ENCODE results near the gene TMEM109. TPM values are rescaled to one million over a fixed set of nuclear protein-coding genes. Genes with fewer than 3 reads are reported as not detected.
A peak's percentile ranks its signal among the peaks of the same experiment; 100 is the strongest.

TMEM109 gene
- total RNA-seq, 1 experiment from 2014 or later: 92.9 TPM

- DNase-seq (ENCODE audit: low spot score): no peak
These were observed 27.6 kb downstream of the TMEM109 start for GRCh38 chr11:60941371-60942119.

DNA sequence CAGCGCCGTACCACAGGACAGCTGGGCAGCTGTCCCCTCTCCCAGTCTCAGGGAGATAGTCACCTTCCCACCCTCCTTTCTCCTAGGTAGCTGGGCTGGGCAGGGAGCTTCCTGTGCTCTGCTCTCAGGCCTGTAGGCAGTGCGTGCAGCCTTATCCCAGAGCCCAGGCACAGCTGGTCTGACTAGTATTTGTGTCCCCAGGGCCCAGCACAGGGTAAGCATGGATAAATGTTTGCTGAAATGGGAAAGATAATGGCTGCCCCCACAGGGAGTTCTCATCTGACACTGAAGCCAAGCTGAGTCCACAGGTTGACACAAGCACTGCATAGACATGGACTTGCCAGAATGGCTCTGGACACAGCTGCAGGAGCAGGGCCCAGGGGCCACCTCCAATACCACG is 28.3 kb downstream of the TMEM109 start:
- no peak for DNase-seq (ENCODE audit: low spot score)

DNA sequence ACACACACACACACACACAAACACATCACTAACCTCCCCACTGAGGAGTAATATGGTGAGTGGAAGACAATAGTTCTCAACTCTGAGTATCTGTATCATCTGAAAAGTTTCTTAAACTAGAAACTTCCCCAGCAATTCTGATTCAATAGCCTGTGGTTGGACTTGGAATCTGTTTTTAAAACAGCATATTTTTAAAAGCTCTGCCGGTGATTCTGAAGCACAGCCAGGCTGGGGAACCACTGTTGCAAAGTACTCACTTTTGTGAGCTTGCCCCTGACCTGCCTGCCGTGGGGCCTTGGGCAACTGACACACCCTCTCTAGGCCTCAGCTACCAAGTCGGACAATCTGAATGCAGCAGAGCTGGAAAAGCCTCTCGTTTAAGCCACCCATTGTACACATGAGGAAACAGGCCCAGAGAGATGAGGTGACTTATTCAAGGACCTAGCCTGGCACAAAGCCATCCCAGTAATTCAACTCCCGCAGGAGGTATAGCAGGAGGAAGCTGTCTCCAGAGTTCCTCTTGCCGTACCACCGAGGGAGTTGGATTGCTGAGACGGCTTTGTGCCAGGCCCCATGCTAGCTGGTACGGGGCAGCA is 29.1 kb downstream of the TMEM109 start:
- DNase-seq (ENCODE audit: low spot score): no peak

GRCh38 chr11:60944490-60945294 is 30.7 kb downstream of the TMEM109 start:
- no peak for DNase-seq (ENCODE audit: low spot score)

DNA sequence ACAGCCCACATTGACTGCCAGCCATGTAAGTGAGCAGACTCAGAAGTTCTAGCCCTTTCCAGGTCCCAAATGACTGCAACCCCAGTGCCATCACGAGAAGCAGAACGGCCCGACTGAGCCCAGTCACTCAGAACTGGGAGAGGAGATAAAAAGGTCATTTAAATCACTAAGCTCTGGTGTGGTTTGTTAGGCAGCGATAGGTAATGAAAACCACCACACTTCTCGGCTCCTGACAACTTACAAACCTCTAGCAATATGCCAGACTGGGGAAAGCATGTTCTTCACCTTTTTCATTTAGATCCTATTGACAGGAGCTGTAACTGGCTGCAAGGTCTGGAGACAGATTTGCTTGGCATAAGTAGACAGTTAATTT is 31.3 kb downstream of the TMEM109 start:
- no peak for DNase-seq (ENCODE audit: low spot score)

DNA sequence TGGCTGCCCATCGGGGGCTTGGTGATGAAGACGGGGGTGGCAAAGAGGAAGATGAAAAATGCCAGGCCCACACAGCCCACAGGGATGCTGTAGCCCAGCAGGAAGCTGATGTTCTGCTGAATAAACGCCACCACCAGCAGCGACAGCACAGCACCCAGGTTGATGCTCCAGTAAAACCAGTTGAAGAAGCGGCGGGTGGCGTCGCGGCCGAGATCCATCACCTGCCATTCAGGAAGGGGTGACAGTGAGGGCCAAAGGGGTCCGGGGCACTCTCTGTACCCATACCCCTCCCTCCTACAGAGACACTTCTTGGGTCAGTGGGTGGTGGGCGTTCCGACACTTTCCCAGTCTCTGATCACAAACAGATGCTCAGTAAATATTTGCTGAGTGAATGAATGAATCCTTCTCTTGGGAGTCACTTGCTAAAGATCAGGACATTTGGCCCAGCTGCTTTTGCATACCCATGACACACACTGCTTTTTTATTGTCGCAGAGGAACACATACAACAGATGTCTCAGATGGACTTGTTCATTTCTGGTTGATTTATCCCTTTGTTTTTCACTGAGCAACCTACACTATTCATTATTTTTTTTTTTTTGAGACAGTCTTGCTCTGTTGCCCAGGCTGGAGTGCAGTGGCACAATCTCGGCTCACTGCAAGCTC is 32.8 kb downstream of the TMEM109 start:
- DNase-seq (ENCODE audit: low spot score): no peak

DNA sequence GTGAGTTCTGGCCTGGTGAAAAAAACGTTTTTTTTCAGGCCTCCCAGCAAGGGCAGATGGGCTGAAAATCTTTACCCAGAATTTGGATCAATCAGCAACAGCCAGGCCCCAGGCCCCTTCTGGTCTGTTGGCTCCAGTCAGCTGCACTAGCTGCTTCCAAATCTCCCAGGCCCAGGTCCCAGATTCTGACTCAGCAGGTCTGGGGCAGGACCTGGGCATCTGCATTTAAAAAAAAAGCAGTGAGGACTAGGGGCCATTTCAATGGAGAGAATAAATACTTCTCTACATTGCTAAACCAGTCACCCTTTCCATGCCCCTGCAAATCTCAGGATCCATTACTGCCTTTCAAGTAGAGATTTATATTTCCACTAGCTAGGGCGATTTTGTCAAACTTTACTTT is 33.7 kb downstream of the TMEM109 start:
- no peak for DNase-seq (ENCODE audit: low spot score)

DNA sequence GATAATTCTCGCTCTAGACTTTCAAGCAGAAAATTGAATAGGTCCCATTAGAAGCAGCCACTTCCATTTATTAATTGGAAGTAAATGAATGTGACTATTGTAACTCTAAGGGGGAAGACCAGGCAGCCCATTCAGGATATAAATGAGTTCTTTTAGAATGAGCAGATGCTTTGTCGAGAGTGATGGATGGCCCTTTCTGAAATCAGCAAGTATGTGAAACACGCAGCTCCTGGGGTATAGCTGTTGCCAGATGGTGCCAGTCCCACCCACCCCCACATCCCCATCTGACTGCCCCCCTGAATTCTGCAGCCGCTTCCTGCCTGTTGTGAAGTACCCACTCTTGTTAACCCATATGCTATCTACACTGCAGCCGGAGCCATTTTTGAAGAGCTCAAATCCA is 34.3 kb downstream of the TMEM109 start:
- no peak for DNase-seq (ENCODE audit: low spot score)

DNA sequence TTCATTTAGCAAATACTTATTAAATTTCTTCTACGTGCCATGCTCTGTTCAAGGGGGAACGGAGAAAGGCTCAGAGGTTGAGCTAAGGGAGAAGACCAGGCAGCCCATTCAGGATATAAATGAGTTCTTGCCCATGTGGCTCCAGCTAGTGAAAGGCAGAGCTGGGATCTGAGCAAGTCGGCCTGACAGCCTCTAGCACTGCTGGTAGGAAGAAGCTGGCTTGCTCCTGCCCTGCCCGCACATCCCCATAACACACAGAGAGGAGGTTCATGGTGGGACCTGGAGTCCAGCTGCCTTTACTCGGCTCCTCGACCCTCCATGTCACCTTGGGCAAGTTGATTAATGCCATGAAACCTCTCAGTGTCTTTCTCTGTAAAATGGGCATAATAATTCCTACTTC is 36.1 kb downstream of the TMEM109 start:
- no peak for DNase-seq (ENCODE audit: low spot score)

- no peak for DNase-seq (ENCODE audit: low spot score)
These were observed 37.1 kb downstream of the TMEM109 start for GRCh38 chr11:60950933-60951605.

DNA sequence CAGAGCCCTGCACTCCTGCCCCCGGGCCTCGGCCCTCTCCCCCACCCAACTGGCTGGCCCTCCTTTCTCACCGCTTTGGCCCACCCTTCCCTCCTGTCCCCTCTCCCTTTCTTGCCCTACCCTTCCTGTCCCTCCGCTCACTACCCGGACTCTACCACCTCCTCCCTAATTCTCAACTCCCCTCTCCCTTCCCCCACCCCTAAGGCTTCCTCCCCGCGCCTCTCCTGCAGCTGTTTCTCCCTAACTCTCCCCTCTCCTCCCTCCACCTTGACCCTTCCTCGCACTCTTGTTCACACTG is 37.6 kb downstream of the TMEM109 start:
- DNase-seq (ENCODE audit: low spot score): no peak

DNA sequence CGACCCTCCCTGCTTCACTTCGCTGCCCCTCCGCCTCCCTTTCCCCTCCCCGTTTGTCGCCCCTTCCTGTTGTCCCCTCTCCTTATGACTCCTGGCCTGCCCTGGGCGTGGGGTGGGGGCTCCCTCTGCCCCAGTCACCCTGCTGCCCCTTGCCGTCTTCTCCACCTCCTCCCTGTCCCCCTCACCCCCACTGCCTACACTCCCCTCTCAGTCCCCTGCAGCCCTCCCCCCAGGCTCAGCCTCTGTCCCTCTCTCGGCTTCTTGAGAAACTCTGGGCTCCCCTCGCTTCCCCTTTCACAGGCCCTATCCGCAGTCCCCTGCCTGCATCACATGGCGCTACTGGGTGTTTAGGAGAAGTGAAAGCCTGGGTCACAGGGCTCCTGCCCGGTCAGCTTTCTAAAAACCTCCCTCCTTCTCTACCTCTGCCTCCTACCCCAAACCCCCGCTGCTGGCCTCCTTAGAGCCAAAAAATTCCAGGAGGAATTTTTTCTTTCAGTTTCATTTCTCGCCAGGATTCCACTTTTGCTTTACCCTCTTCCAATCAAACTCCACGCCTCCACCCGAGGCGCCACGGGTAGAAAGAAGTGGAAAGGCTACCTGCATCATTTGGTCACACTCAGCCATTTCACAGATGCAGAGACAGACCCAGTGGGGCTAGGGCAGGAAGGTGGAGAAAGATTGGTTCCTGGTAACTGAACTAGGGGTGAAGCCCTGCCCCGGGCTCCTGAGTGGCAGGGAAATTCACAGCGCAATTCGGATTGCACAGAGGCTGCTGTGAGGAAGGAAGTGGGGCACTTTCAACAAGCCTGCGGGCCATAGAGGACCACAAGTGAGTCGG is 38.2 kb downstream of the TMEM109 start, which contains the start of gene SLC15A3:
SLC15A3 (minus strand) TSS at position 273 of the 838 bp plus-strand sequence. CDS start 625 bp downstream, outside the sequence.
- peak; percentile 32 for DNase-seq (ENCODE audit: low spot score)

- no peak for DNase-seq (ENCODE audit: low spot score)
These were observed 38.8 kb downstream of the TMEM109 start for GRCh38 chr11:60952742-60953170.

GRCh38 chr11:60953781-60954180 is 39.8 kb downstream of the TMEM109 start:
- DNase-seq (ENCODE audit: low spot score): no peak

- DNase-seq (ENCODE audit: low spot score): no peak
These were observed 40.5 kb downstream of the TMEM109 start for GRCh38 chr11:60954421-60954820.

DNA sequence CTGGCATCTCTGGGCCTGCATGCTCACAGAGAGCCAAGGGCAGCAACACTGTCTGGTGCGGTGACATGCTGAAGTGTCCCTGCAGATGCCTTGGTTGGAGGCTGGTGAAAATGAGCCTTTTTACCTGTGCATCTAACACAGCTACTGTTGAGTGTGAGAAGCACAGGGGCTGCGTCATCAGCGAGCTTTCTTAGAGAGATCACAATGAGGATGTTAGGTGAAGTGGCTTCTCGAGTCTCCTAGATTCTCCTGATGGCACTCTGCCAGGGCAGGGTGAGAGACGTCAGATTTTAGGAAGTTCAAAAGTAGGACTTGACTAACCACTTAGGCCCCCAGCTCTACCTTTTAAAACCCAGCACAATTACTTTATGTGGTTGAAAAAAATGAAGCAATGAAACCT is 41.6 kb downstream of the TMEM109 start:
- no peak for DNase-seq (ENCODE audit: low spot score)

GRCh38 chr11:60957188-60957587 is 43.2 kb downstream of the TMEM109 start:
- no peak for DNase-seq (ENCODE audit: low spot score)

- no peak for DNase-seq (ENCODE audit: low spot score)
These were observed 45.5 kb downstream of the TMEM109 start for GRCh38 chr11:60959431-60959830.

DNA sequence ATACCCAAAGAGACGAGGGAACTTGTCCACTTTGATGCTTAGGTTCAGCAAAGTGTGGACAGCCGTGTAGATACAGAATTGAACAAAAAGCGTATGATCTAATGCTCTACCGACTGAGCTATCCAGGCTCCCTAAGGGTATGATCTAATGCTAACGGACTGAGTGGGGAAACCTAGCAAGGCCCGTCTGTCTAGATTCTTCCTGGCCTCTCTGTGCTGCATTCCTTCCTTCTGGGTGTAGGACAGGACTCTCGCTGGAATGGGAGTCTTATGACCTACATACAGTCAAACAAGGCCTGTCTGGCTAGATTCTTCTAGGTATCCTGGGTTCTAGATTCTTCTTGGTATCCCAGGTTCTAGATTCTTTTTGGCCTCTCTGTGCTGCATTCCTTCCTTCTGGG is 46.4 kb downstream of the TMEM109 start:
- no peak for DNase-seq (ENCODE audit: low spot score)

- no peak for DNase-seq (ENCODE audit: low spot score)
These were observed 50.8 kb downstream of the TMEM109 start for GRCh38 chr11:60964801-60965200.

GRCh38 chr11:60966890-60967289 is 52.9 kb downstream of the TMEM109 start:
- no peak for DNase-seq (ENCODE audit: low spot score)

Measured in A172 (cell line).